GM20000 (cell line): ENCODE results near the gene CMSS1.

Experiments
- DNase-seq: peaks from one replicate; pipeline ENCODE4 v3.0.0; 2012; ENCODE audit warnings: low spot score
- TF ChIP-seq, protein P1 (sequence below): IDR thresholded peaks from 2 replicates; pipeline ENCODE4 v1.5.1; 2012; ENCODE audit warnings: mild to moderate bottlenecking, control low read depth; ENCODE audit errors: extremely low read depth, missing control alignments

CMSS1 gene

DNA sequence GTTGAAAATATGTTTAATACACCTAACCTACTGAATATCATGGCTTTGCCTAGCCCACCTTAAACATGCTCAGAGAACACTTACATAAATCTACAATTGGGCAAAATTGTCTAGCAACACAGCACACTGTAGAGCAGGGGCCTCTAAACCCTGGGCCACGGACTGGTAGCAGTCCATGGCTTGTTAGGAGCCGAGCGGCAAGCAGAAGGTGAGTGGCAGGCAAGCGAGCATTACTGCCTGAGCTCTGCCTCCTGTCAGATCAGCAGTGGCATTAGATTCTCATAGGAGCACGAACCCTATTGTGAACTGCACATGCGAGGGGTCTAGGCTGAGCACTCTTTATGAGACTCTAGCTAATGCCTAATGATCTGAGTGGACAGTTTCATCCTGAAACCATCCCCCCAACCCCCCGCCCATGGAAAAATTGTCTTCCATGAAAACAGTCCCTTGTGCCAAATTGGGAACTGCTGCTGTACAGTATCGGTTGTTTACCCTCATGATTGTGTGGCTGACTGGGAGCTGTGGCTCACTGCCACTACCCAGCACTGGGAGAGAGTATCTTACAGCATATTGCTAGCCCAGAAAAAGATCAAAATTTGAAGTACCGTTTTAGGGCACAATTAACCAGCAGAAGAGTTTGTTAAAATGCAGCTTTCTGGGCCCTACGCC is 26.1 kb downstream of the CMSS1 start:
- TF ChIP-seq, protein P1, sequence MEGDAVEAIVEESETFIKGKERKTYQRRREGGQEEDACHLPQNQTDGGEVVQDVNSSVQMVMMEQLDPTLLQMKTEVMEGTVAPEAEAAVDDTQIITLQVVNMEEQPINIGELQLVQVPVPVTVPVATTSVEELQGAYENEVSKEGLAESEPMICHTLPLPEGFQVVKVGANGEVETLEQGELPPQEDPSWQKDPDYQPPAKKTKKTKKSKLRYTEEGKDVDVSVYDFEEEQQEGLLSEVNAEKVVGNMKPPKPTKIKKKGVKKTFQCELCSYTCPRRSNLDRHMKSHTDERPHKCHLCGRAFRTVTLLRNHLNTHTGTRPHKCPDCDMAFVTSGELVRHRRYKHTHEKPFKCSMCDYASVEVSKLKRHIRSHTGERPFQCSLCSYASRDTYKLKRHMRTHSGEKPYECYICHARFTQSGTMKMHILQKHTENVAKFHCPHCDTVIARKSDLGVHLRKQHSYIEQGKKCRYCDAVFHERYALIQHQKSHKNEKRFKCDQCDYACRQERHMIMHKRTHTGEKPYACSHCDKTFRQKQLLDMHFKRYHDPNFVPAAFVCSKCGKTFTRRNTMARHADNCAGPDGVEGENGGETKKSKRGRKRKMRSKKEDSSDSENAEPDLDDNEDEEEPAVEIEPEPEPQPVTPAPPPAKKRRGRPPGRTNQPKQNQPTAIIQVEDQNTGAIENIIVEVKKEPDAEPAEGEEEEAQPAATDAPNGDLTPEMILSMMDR: no peak
- no peak for DNase-seq

DNA sequence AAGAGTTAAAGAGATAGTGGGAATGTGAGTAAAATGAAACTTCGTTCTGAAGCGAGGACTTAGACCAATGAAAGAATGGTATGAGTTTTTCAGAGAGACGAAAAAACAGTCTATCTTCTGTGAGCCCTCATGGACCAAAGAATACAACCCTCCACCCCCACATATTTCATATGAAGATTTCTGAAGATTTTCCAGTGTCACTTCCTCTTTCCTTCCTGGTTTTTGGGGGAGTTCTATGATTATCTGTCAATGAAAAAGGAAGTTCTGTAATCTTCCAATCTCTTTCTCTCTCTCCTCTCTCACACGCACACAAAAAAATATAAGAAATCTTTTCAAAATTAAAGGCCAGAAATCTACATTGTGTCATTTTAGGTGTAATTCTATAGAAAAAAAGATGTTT is 27.7 kb downstream of the CMSS1 start:
- no peak for DNase-seq
- TF ChIP-seq, protein P1: no peak

DNA sequence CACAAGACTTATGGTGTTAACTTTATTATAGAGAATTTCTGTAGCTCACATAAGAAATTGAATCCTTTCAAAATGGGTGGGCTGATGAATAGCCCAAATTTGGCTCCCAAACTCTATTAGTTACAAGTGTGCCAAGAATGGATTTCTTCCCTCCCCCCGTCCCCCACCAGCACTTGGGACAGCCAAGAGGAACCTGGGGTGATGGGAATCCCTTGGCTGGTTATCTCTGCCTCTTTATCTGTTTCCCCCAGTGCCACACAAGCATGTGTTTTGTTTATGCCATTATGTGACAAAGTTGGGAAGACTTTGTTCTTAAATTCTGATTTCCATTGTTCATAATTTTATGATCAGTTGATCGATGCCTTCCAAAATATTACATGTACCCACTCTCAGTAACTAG is 28.3 kb downstream of the CMSS1 start:
- DNase-seq: no peak

DNA sequence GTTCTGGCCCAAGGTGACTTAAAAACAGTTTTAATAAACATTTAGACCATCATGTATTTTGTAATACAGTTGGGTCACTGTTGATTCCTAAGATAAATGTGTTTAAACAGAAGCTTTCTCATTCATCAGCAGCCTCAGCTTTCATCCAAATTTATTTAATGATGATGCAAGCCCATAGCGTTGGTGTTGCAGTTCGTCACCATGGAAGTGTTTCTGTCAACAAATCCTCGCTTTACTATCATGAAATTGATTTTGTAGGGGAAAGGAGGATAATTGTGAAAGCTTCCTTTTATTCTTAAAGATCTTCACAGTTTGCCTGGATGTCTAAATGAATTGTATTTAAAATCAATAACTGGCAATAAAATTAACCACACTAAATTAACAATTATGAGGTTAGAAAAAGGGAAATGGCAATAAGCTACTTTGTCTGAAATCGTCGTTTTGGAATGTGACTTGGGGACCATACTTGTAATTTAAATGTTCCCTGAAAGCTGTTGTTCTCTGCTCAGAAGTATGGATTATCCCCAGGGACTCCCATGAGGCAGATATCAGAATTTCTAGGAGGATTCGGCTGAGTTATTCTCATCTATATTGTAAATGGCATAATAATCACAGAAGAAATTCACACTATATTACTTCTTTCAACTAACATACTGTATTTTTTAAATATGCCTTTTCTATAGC is 29.0 kb downstream of the CMSS1 start:
- DNase-seq: no peak

More for the DNA sequence above, 28.3 kb downstream of the CMSS1 start:
- TF ChIP-seq, protein P1: no peak

DNA sequence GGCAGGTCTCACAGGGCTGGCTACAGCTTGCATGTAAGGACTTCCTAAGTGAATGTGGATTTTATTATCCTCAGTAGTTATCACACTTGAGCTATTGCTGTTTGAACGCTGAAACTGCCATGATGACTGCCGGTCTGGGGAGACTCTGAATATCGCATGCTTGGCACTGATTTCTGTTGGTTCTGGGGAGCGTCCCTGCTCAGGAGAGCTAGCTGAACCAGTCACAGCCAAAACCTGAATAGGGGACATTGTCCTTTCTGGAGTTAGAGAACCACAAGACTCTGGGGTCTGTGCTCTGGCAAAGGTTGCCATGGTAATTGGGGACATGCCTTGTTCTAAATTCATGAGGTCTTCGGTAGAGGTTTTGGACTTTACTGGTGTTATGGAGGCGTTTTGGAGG is 30.8 kb downstream of the CMSS1 start:
- no peak for DNase-seq
- TF ChIP-seq, protein P1: no peak

More for the DNA sequence above, 29.0 kb downstream of the CMSS1 start:
- TF ChIP-seq, protein P1: no peak

DNA sequence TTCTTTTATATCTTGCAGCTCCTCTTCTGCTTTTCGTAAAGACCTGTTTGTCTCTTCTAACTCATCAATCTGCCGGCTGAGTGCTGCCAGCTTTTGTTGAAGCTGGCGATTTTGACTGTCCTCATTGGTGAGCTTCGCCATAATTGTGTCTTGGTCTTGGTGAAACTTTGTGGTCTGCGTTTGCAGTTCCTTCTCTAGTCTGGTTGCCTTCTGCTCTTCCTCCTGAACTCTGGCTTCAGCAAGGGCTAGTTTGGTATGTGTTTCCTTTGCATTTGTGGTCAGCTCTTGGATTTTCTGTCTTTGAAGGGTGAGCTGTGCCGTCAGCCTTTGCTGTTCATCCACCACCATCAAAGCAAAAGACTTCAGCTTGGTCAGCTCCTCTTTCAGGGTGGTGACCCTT is 32.9 kb downstream of the CMSS1 start:
- TF ChIP-seq, protein P1: no peak
- no peak for DNase-seq

DNA sequence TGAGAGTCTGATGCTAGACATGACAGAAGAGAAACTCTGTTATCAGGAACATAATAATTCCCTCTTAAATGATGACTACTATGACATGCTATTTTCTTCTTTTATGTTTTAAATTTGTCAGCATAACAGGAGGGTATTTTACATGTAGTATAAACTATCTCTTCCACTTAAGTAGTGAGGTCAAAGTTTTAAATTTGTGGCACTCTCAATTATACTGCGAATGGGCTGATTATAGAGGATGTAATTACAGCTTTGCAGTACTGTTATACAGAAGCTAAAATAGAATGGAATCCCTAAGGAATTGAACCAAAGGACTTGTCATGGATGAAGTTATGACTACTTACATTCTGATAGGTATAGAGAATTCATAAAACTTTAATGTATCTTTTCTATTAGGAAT is 34.3 kb downstream of the CMSS1 start:
- DNase-seq: no peak
- TF ChIP-seq, protein P1: no peak
